Kidney (tissue), 14 donors: ENCODE measurements around the gene MAPK13. TPM values are rescaled to one million over a fixed set of nuclear protein-coding genes. Genes with fewer than 3 reads are reported as not detected.
A peak's percentile ranks its signal among the peaks of the same experiment; 100 is the strongest.
"Not testable (repeated sequence)": the region's sequence is repeated elsewhere in the genome, so short reads cannot be mapped to it uniquely, and the experiment has no call there.

Source experiments
- DNase-seq, 5 donors: peaks; one replicate each; pipeline ENCODE4 v3.0.0-alpha.2; 2013 to 2020
- FAIRE-seq: peaks from 2 replicates; lab custom pipeline; 2012; peaks lifted over from hg19 to GRCh38; lab: Jason Lieb, UNC
- H3K27ac ChIP-seq, 2 donors: one replicate each; pipeline ENCODE4 v1.7.0; 2013; ENCODE audit warnings: low read depth in 2 of 2, low read length in 2 of 2, inconsistent platforms in 1 of 2
- H3K27me3 ChIP-seq: one replicate; pipeline ENCODE4 v1.7.1; 2013; ENCODE audit warnings: low read length, inconsistent platforms; ENCODE audit not compliant: control insufficient read depth, insufficient read depth
- H3K36me3 ChIP-seq, 3 donors: one replicate each; pipeline versions ENCODE4 v1.7.0 to v1.7.1; 2013; ENCODE audit warnings: low read length in 3 of 3, control low read depth in 1 of 3, inconsistent platforms in 1 of 3; ENCODE audit not compliant: insufficient read depth in 3 of 3, control insufficient read depth in 2 of 3
- H3K4me1 ChIP-seq, 3 donors: one replicate each; pipeline versions ENCODE4 v1.7.0 to v1.7.1; 2013; ENCODE audit warnings: low read length in 3 of 3, inconsistent platforms in 1 of 3, low read depth in 1 of 3; ENCODE audit not compliant: control insufficient read depth in 2 of 3, insufficient read depth in 2 of 3
- H3K4me3 ChIP-seq, 3 donors: one replicate each; pipeline versions ENCODE4 v1.7.0 to v1.8.1; 2013; ENCODE audit warnings: low read length in 3 of 3, control low read depth in 1 of 3, inconsistent platforms in 1 of 3
- H3K9ac ChIP-seq, 3 donors: one replicate each; pipeline versions ENCODE4 v1.7.0 to v1.7.1; 2013; ENCODE audit warnings: low read length in 3 of 3, control low read depth in 1 of 3, inconsistent platforms in 1 of 3
- H3K9me3 ChIP-seq, 3 donors: one replicate each; pipeline versions ENCODE4 v1.7.0 to v1.7.1; 2013; ENCODE audit warnings: low read length in 3 of 3, control low read depth in 1 of 3, inconsistent platforms in 1 of 3; ENCODE audit not compliant: control insufficient read depth in 2 of 3, insufficient read depth in 1 of 3
- intact Hi-C: fragments of 100-400 bp; cut with DNase I; formaldehyde crosslinking; loops from one replicate; pipeline ENCODE4 v1.11.1; 2022
- polyA plus RNA-seq: library from polyadenylated mRNA; stranded (reverse); fragments of 350-450 nt; fragmentation: Illumina TruSeq; extraction: RNeasy Lipid Tissue Mini Kit (QIAGEN cat#74804); gene quantifications from one replicate; pipeline ENCODE4 v1.2.3, GENCODE V29; 2014; ENCODE audit warnings: low read depth, low replicate concordance; ENCODE audit not compliant: insufficient read depth
- total RNA-seq: library from RNA; stranded (reverse); fragmentation: NEBNext Ultra II Directional; extraction: Animal tissue kit (Norgen Biotek cat#: 25700); gene quantifications from one replicate; pipeline ENCODE4 v1.2.1, GENCODE V29; 2021
- TF ChIP-seq, protein P1 (sequence below): IDR thresholded peaks from 3 replicates; pipeline ENCODE4 v1.5.1; 2012; ENCODE audit warnings: mild to moderate bottlenecking, moderate library complexity, borderline replicate concordance; ENCODE audit not compliant: insufficient read depth; ENCODE audit errors: extremely low read depth
- donor health status: control.
- donor health status: control.
- donor health status: control.
- donor health status: control.
- donor health status: control.
- donor health status: DM: yes; HTN: yes; CAD: no.
- donor health status: Normal renal cell carcinoma (clear cell type).

The MAPK13 gene
- total and polyA plus RNA-seq, 2 donors from 2014 or later: 20.3 to 43.3 TPM

DNA sequence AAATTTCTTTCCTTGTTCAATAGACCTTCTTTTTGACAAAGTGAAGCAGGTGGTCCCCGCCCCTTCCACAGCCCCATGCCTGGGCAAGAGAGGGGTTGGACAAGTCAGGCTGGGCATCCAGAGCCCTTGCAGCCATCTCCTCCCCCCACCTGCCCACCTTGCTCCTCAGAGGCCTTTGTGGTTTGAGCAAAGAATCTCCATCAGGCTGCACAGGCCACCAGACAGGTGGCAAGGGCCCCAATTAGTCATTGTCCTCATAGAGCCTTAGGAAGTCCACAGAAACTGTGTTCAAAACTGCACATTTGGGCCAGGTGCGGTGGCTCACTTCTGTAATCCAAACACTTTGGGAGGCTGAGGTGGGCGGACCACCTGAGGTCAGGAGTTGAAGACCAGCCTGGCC, 1.5 kb upstream of the MAPK13 start:
- peaks cover 2 to 30% (median 17%) of the 10 kb centered on the region in 3 donors for H3K4me1 ChIP-seq

DNA sequence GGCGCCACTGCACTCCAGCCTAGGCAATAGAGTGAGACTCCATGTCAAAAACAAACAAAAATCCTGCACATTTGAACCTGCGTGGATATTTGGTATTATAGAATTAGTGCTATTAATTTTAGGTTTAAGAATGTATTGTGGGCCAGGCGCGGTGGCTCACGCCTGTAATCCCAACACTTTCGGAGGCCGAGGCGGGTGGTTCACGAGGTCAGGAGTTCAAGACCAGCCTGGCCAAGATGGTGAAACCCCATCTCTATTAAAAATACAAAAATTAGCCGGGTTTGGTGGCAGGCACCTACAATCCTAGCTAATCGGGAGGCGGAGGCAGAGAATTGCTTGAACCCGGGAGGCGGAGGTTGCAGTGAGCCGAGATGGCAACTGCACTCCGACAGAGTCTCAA, 979 bp upstream of the MAPK13 start:
- peaks cover 2 to 30% (median 17%) of the 10 kb centered on the region in 3 donors for H3K4me1 ChIP-seq
- H3K27me3 ChIP-seq, H3K27ac ChIP-seq, H3K9ac ChIP-seq, H3K9me3 ChIP-seq, intact Hi-C loops, FAIRE-seq, DNase-seq, H3K36me3 ChIP-seq, H3K4me3 ChIP-seq: not testable (repeated sequence)

More for the DNA sequence above, 1.5 kb upstream of the MAPK13 start:
- H3K9me3 ChIP-seq: no peaks in the 10 kb centered on the region
- no peak overlapping the region for H3K4me3 ChIP-seq
- H3K36me3 ChIP-seq: no peaks in the 10 kb centered on the region
- FAIRE-seq: no peak
- TF ChIP-seq, protein P1, sequence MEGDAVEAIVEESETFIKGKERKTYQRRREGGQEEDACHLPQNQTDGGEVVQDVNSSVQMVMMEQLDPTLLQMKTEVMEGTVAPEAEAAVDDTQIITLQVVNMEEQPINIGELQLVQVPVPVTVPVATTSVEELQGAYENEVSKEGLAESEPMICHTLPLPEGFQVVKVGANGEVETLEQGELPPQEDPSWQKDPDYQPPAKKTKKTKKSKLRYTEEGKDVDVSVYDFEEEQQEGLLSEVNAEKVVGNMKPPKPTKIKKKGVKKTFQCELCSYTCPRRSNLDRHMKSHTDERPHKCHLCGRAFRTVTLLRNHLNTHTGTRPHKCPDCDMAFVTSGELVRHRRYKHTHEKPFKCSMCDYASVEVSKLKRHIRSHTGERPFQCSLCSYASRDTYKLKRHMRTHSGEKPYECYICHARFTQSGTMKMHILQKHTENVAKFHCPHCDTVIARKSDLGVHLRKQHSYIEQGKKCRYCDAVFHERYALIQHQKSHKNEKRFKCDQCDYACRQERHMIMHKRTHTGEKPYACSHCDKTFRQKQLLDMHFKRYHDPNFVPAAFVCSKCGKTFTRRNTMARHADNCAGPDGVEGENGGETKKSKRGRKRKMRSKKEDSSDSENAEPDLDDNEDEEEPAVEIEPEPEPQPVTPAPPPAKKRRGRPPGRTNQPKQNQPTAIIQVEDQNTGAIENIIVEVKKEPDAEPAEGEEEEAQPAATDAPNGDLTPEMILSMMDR: no peak
- intact Hi-C loops: no loop called here
- no peak overlapping the region for H3K9ac ChIP-seq
- no peak overlapping the region for H3K27ac ChIP-seq
- no peak for DNase-seq
- no peaks in the 10 kb centered on the region for H3K27me3 ChIP-seq

DNA sequence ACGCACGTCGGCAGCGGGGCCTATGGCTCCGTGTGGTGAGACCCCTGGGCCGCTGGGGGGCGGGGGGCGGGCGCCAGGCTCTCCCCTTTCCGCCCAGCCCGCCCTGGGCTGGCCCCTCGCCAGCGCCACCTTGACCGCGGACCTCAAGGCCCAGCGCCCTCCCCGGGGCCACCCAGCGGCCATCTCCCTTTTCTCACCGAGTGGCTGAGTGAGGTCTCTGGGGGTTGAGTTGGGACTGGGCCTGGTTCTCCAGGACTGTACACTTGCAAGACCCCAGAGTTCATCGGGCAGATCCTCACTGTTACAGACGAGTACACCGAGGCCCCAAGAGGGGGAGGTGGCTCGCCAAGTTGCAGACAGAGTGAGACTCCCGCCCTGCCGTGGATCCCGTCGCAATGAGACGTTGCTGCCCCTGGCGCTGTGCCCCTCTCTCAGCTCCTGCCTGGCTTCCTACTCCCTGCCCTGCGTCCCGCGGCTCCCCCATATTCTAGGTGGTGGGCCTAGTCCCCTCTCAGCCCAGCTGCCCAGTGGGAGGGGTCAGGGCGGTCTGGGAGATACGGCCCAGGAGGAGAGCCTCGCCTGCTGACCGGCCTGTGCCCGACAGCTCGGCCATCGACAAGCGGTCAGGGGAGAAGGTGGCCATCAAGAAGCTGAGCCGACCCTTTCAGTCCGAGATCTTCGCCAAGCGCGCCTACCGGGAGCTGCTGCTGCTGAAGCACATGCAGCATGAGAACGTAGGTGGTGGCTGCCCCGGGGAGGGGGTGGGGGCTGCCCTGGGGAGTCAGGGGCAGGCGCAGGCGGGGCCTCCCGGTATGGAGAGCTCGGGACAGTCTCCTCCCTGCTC, 576 bp downstream of the MAPK13 start:
- no peaks in the 10 kb centered on the region for H3K9me3 ChIP-seq
- DNase-seq (peak; percentile 52 to 84 (median 67)), FAIRE-seq (no peak)
- H3K36me3 ChIP-seq: no peaks in the 10 kb centered on the region
- intact Hi-C loops: no loop called here
- peaks cover 2 to 30% (median 17%) of the 10 kb centered on the region in 3 donors for H3K4me1 ChIP-seq
- H3K27me3 ChIP-seq: no peaks in the 10 kb centered on the region
- H3K9ac ChIP-seq: peak overlapping the region in 1 of 3 donors; percentile 63
- TF ChIP-seq, protein P1: no peak
- H3K27ac ChIP-seq: peak overlapping the region; percentile 67 to 88
- H3K4me3 ChIP-seq: peak overlapping the region; percentile 28 to 36 (median 30)

DNA sequence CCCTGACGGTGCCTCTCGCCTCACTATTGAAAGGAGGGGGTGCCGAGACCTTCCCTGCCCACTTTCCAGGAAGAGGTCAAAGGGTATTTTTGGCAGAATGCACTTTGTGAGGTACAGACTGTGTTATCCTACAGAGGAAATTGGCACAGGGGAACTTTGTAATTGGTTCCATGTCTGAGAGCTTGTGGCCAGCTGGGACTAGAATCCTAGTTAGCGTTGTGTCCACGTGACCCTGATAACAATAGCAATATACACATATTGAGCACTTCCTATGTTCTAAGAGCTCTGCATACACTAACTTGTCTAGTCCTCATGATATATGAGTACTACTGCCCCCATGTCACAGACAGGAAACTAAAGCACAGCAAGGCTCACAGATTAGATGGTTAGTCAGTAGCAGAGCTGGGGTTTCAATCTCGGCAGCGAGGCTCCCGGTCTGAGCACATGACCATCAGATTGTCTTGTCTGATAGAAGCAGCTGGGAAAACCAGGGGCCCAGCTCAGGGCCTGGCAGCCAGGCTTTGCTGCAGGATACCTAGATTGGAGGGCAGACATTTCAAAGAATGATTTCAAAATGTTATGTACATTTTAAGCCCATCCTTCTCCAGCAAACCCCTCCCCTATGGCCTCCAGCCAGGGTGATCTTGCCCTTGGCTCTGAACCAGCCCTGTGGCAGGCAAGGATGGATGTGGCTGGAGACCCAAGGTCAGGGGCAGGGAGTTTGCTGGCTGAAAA, 1.4 kb downstream of the MAPK13 start:
- Histone ChIP-seq H3K27ac (peak overlapping the region; percentile 67 to 88), H3K9ac (peak overlapping the region in 1 of 3 donors; percentile 17), H3K4me3 (peak overlapping the region; percentile 12 to 30 (median 28)), H3K9me3 (no peaks in the 10 kb centered on the region), H3K27me3 (no peaks in the 10 kb centered on the region), H3K36me3 (no peaks in the 10 kb centered on the region), H3K4me1 (peaks cover 2 to 29% (median 17%) of the 10 kb centered on the region in 3 donors)
- intact Hi-C loops: no loop called here
- TF ChIP-seq, protein P1: no peak
- DNase-seq (peak; percentile 56 to 88 (median 72)), FAIRE-seq (no peak)
